GM12878 (cell line): ENCODE results near the gene SUGCT. TPM values are rescaled to one million over a fixed set of nuclear protein-coding genes. Genes with fewer than 3 reads are reported as not detected.

Experiments used
- ATAC-seq: fragments of 200-7000 bp; cut with Tn5 transposase; 3 replicates; pipeline ENCODE4 v1.9.1; 2020; ENCODE audit warnings: mild to moderate bottlenecking, moderate library complexity
- BruUV-seq: library from RNA; stranded (reverse); fragments of 400-500 nt; replicated peaks from 2 replicates; lab custom pipeline; 2021; lab: Mats Ljungman, UMichigan
- CTCF ChIA-PET: fragments of 300-600 bp; sonication (Branson Sonifier 250); formaldehyde crosslinking; extraction: SDS; loops from one replicate; lab custom pipeline; 2021; ENCODE audit warnings: inconsistent platforms; lab: Yijun Ruan, JAX
- POLR2A ChIA-PET: fragments of 350-600 bp; formaldehyde crosslinking; extraction: SDS; loops from one replicate; lab custom pipeline; 2021; ENCODE audit warnings: inconsistent platforms; lab: Charles Lee
- RAD21 ChIA-PET: fragments of 300-600 bp; sonication (Branson Sonifier 250); formaldehyde crosslinking; loops from one replicate; lab custom pipeline; 2023; ENCODE audit warnings: antibody characterized with exemption; ENCODE audit not compliant: unreplicated experiment; lab: Charles Lee
- SMC1A ChIA-PET: fragments of 300-600 bp; sonication (Branson Sonifier 250); formaldehyde crosslinking; loops from one replicate; lab custom pipeline; 2023; ENCODE audit not compliant: unreplicated experiment, uncharacterized antibody; lab: Charles Lee
- DNase-seq: peaks from one replicate; pipeline ENCODE4 v3.0.0-alpha.2; 2011; ENCODE audit warnings: low read depth, low spot score
- FAIRE-seq: peaks from 3 replicates; lab custom pipeline; 2011; peaks lifted over from hg19 to GRCh38; lab: Jason Lieb, UNC
- H2AFZ ChIP-seq: 2 replicates; pipeline ENCODE4 v1.6.0; 2011; ENCODE audit warnings: low read depth, low read length, control low read depth; ENCODE audit not compliant: control insufficient read depth
- H3K27ac ChIP-seq: 2 replicates; pipeline ENCODE4 v1.5.1; 2011; ENCODE audit warnings: control low read depth; ENCODE audit not compliant: control insufficient read depth, insufficient read depth
- H3K27me3 ChIP-seq, 2 experiments: replicated peaks in 1 of 2; 2 replicates each; pipeline versions ENCODE4 v1.6.0 to v1.6.1; 2011; ENCODE audit warnings: low read length in 1 of 2; ENCODE audit not compliant: control insufficient read depth in 2 of 2, insufficient read depth in 2 of 2
- H3K36me3 ChIP-seq, 2 experiments: 2 replicates each; pipeline ENCODE4 v1.5.1; 2011; ENCODE audit warnings: low read length in 1 of 2; ENCODE audit not compliant: control insufficient read depth in 2 of 2, insufficient read depth in 2 of 2
- H3K4me1 ChIP-seq: 2 replicates; pipeline ENCODE4 v1.6.1; 2011; ENCODE audit warnings: mild to moderate bottlenecking, low read length, moderate library complexity, mixed read lengths; ENCODE audit not compliant: control insufficient read depth, insufficient read depth
- H3K4me2 ChIP-seq: 2 replicates; pipeline ENCODE4 v1.6.0; 2011; ENCODE audit warnings: control low read depth; ENCODE audit not compliant: control insufficient read depth, insufficient read depth
- H3K4me3 ChIP-seq: fragments of 200-600 bp; sonication (generic); 2 replicates; pipeline ENCODE4 v1.5.1; 2016
- H3K79me2 ChIP-seq: 2 replicates; pipeline ENCODE4 v1.6.0; 2011; ENCODE audit warnings: low read length; ENCODE audit not compliant: control insufficient read depth, insufficient read depth
- H3K9ac ChIP-seq: 2 replicates; pipeline ENCODE4 v1.8.0; 2011; ENCODE audit warnings: low read length, control low read depth, mixed read lengths; ENCODE audit not compliant: control insufficient read depth, insufficient read depth
- H3K9me3 ChIP-seq: replicated peaks from 3 replicates; pipeline ENCODE4 v1.5.1; 2011; ENCODE audit warnings: mild to moderate bottlenecking, low read length; ENCODE audit not compliant: control insufficient read depth, insufficient read depth
- H4K20me1 ChIP-seq: 2 replicates; pipeline ENCODE4 v1.6.0; 2011; ENCODE audit not compliant: control insufficient read depth, insufficient read depth
- BACH1 ChIP-seq: fragments of 450-650 bp; IDR thresholded peaks from 2 replicates; pipeline ENCODE4 v1.6.1; 2017; ENCODE audit warnings: mild to moderate bottlenecking, borderline replicate concordance
- EGR1 ChIP-seq, 2 experiments: IDR thresholded peaks; 1 replicate in 1 of 2; 2 replicates in 1 of 2; pipeline ENCODE4 v1.6.1; 2011 to 2012; ENCODE audit warnings: low read depth in 2 of 2, low read length in 2 of 2, borderline replicate concordance in 1 of 2, mild to moderate bottlenecking in 1 of 2, moderate library complexity in 1 of 2
- ETV6 ChIP-seq, 2 experiments: fragments of 450-650 bp in 1 of 2; IDR thresholded peaks in 1 of 2; conservative IDR thresholded peaks in 1 of 2; 2 replicates each; pipeline ENCODE4 v1.6.1; 2014; ENCODE audit warnings: antibody characterized with exemption in 1 of 2, borderline replicate concordance in 1 of 2, low read depth in 1 of 2, mild to moderate bottlenecking in 1 of 2, moderate library complexity in 1 of 2
- NFIC ChIP-seq: IDR thresholded peaks from 2 replicates; pipeline ENCODE4 v1.6.1; 2012; ENCODE audit warnings: low read depth, mild to moderate bottlenecking, inconsistent platforms, low read length, moderate library complexity
- POLR2AphosphoS5 ChIP-seq: IDR thresholded peaks from 2 replicates; pipeline ENCODE4 v1.6.1; 2011; ENCODE audit warnings: mild to moderate bottlenecking, low read length, inconsistent platforms
- SREBF1 ChIP-seq: IDR thresholded peaks from 2 replicates; pipeline ENCODE4 v1.6.1; 2012; ENCODE audit warnings: mild to moderate bottlenecking, low read length
- ZNF207 ChIP-seq: fragments of 450-650 bp; IDR thresholded peaks from 2 replicates; pipeline ENCODE4 v1.6.1; 2014; ENCODE audit warnings: antibody characterized with exemption, mild to moderate bottlenecking, borderline replicate concordance
- WGBS: methylation state at CpG from one replicate; pipeline ENCODE4 v1.1.6; 2016; ENCODE audit warnings: low lambda C conversion rate; ENCODE audit not compliant: insufficient replicate concordance, insufficient coverage; ENCODE audit errors: missing lambda C conversion rate; 5-methylcytosine and 5-hydroxymethylcytosine counted together
- in situ Hi-C: fragments of 300-500 bp; cut with MboI; formaldehyde crosslinking; loops from 9 replicates; pipeline ENCODE4 v1.14.3; 2018; ENCODE audit warnings: mixed read lengths
- intact Hi-C: fragments of 100-400 bp; cut with micrococcal nuclease; formaldehyde crosslinking; loops from one replicate; pipeline ENCODE4 v1.14.2; 2022; ENCODE audit not compliant: unreplicated experiment
- polyA plus RNA-seq, 11 experiments: library from polyadenylated mRNA; depleted of rRNA in 4 of 11; unstranded in 6 of 11; stranded (reverse) in 5 of 11; fragments of >200 nt; fragmentation: Nextera tagmentation in 4 of 11; fragmentation: Illumina TruSeq in 1 of 11; extraction: Ambion mirVana in 4 of 11; extraction: Trizol in 1 of 11; gene quantifications; 1 replicate in 1 of 11; 2 replicates in 10 of 11; pipeline versions ENCODE4 v1.2.1 to v1.2.3, GENCODE V29; 2011 to 2016; ENCODE audit warnings: inconsistent platforms in 2 of 11, missing spikeins in 2 of 11, low read depth in 1 of 11
- total RNA-seq, 4 experiments: library from RNA; depleted of rRNA in 3 of 4; stranded (reverse); fragments of >200 nt in 3 of 4; fragmentation: Illumina TruSeq in 1 of 4; extraction: Trizol in 1 of 4; gene quantifications; 2 replicates each; pipeline versions ENCODE4 v1.2.1 to v1.2.3, GENCODE V29; 2013 to 2021
- TF ChIP-seq, protein P1 (sequence below): IDR thresholded peaks from 2 replicates; pipeline ENCODE4 v1.6.1; 2012; ENCODE audit warnings: improper control_type of control experiment, low read depth, low read length; ENCODE audit not compliant: insufficient replicate concordance
- TF ChIP-seq, protein P2 (sequence below): IDR thresholded peaks from 2 replicates; pipeline ENCODE4 v1.6.1; 2011; ENCODE audit warnings: low read depth, low read length, improper control_type of control experiment, borderline replicate concordance
- TF ChIP-seq, protein P3 (sequence below): IDR thresholded peaks from 2 replicates; pipeline ENCODE4 v1.6.1; 2012; ENCODE audit warnings: low read depth, low read length, improper control_type of control experiment
- TF ChIP-seq, protein P4 (sequence below): fragments of 450-650 bp; IDR thresholded peaks from 2 replicates; pipeline ENCODE4 v1.6.1; 2018; ENCODE audit warnings: mild to moderate bottlenecking, low read depth, moderate library complexity; ENCODE audit not compliant: partially characterized antibody

The SUGCT gene
- total and polyA plus RNA-seq, 10 of the 15 experiments (the other 5 are each of a cell fraction or from before 2014, with no cell fraction given), result 0.08 to 1.2 (median 0.67) TPM; not detected in 1

DNA sequence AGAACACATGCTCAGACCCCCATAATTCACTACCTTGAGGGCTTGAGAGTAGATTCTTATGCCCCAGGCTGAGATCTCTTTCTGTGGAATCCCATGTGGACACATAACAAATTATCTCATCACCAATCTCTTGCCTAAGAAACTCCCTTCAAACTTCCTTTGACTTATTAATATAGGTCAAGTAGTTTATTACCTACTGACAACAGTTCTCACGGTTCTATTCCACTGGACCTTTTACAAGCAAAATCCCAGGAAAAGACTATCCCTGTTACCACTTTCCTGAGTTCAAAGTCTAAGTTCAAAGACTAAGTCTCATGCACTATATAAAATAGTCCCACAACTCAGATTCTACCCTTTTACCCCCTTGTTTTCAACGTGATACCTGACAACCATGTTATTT is 754.7 kb downstream of the SUGCT start (continued):
- TF ChIP-seq, protein P1, sequence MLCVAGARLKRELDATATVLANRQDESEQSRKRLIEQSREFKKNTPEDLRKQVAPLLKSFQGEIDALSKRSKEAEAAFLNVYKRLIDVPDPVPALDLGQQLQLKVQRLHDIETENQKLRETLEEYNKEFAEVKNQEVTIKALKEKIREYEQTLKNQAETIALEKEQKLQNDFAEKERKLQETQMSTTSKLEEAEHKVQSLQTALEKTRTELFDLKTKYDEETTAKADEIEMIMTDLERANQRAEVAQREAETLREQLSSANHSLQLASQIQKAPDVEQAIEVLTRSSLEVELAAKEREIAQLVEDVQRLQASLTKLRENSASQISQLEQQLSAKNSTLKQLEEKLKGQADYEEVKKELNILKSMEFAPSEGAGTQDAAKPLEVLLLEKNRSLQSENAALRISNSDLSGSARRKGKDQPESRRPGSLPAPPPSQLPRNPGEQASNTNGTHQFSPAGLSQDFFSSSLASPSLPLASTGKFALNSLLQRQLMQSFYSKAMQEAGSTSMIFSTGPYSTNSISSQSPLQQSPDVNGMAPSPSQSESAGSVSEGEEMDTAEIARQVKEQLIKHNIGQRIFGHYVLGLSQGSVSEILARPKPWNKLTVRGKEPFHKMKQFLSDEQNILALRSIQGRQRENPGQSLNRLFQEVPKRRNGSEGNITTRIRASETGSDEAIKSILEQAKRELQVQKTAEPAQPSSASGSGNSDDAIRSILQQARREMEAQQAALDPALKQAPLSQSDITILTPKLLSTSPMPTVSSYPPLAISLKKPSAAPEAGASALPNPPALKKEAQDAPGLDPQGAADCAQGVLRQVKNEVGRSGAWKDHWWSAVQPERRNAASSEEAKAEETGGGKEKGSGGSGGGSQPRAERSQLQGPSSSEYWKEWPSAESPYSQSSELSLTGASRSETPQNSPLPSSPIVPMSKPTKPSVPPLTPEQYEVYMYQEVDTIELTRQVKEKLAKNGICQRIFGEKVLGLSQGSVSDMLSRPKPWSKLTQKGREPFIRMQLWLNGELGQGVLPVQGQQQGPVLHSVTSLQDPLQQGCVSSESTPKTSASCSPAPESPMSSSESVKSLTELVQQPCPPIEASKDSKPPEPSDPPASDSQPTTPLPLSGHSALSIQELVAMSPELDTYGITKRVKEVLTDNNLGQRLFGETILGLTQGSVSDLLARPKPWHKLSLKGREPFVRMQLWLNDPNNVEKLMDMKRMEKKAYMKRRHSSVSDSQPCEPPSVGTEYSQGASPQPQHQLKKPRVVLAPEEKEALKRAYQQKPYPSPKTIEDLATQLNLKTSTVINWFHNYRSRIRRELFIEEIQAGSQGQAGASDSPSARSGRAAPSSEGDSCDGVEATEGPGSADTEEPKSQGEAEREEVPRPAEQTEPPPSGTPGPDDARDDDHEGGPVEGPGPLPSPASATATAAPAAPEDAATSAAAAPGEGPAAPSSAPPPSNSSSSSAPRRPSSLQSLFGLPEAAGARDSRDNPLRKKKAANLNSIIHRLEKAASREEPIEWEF, result no peak
- no peak for TF ChIP-seq EGR1 (IDR thresholded peaks at IDR 0.05; ENCODE audit: borderline replicate concordance in 1 of 2, low read depth in 2 of 2, low read length in 2 of 2)
- TF ChIP-seq SREBF1, result no peak
- no peak for TF ChIP-seq POLR2AphosphoS5
- TF ChIP-seq, all 136 proteins: peak for 0

DNA sequence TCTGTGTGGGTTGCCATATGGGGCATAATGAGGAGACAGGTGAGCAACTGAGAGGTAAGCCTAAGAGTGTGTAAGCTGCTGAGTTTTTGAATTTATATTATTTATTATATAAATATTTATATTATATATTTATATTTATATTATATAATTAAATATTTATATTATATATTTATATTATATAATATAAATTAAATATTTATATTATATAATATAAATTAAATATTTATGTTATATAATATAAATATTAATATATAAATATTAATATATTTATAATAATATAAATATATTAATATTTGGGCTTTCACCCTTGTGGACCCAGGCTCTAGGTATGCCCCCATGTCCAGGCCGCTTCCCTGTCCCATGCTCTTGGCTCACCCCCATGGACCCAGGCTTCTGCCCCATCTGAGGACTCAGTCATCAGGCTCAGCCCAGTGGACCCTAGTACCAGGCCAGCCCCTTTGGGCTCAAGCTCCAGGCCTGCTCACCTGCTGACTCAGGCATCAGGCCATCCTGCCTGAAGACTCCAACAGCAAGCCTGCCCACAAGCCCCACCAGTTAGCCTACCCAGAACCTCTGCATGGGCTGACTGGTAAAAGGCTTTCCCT is 755.4 kb downstream of the SUGCT start:
- FAIRE-seq (no peak), ATAC-seq (no peak), DNase-seq (no peak)
- H3K4me2 ChIP-seq, result no peak overlapping the region
- intact Hi-C loops (no loop called here), in situ Hi-C loops (no loop called here)
- SMC1A ChIA-PET, result no interaction called here
- no peaks in the 10 kb centered on the region for H3K9me3 ChIP-seq
- POLR2A ChIA-PET, result no interaction called here
- WGBS, result 33% methylated on average over 1 of the region's 1 CpG
- no peaks in the 10 kb centered on the region for H3K36me3 ChIP-seq
- no peak overlapping the region for H3K4me3 ChIP-seq
- TF ChIP-seq, protein P2, sequence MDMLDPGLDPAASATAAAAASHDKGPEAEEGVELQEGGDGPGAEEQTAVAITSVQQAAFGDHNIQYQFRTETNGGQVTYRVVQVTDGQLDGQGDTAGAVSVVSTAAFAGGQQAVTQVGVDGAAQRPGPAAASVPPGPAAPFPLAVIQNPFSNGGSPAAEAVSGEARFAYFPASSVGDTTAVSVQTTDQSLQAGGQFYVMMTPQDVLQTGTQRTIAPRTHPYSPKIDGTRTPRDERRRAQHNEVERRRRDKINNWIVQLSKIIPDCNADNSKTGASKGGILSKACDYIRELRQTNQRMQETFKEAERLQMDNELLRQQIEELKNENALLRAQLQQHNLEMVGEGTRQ, result no peak
- TF ChIP-seq ZNF207 (no peak), EGR1 (IDR thresholded peaks at IDR 0.05; ENCODE audit: borderline replicate concordance in 1 of 2, low read depth in 2 of 2, low read length in 2 of 2) (no peak), ETV6 (conservative IDR thresholded peaks at IDR 0.05 in 1 of 2, IDR thresholded peaks at IDR 0.05 in 1 of 2; ENCODE audit: borderline replicate concordance in 1 of 2, low read depth in 1 of 2) (no peak), NFIC (no peak), BACH1 (no peak)
- TF ChIP-seq, protein P3, sequence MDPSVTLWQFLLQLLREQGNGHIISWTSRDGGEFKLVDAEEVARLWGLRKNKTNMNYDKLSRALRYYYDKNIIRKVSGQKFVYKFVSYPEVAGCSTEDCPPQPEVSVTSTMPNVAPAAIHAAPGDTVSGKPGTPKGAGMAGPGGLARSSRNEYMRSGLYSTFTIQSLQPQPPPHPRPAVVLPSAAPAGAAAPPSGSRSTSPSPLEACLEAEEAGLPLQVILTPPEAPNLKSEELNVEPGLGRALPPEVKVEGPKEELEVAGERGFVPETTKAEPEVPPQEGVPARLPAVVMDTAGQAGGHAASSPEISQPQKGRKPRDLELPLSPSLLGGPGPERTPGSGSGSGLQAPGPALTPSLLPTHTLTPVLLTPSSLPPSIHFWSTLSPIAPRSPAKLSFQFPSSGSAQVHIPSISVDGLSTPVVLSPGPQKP, result no peak
- TF ChIP-seq, protein P4, sequence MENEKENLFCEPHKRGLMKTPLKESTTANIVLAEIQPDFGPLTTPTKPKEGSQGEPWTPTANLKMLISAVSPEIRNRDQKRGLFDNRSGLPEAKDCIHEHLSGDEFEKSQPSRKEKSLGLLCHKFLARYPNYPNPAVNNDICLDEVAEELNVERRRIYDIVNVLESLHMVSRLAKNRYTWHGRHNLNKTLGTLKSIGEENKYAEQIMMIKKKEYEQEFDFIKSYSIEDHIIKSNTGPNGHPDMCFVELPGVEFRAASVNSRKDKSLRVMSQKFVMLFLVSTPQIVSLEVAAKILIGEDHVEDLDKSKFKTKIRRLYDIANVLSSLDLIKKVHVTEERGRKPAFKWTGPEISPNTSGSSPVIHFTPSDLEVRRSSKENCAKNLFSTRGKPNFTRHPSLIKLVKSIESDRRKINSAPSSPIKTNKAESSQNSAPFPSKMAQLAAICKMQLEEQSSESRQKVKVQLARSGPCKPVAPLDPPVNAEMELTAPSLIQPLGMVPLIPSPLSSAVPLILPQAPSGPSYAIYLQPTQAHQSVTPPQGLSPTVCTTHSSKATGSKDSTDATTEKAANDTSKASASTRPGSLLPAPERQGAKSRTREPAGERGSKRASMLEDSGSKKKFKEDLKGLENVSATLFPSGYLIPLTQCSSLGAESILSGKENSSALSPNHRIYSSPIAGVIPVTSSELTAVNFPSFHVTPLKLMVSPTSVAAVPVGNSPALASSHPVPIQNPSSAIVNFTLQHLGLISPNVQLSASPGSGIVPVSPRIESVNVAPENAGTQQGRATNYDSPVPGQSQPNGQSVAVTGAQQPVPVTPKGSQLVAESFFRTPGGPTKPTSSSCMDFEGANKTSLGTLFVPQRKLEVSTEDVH, result no peak
- BruUV-seq, result no TSS peak
- RAD21 ChIA-PET, result no interaction called here
- no peak overlapping the region for H2AFZ ChIP-seq
- H3K27me3 ChIP-seq, result no peaks in the 10 kb centered on the region
- CTCF ChIA-PET, result interaction anchor here (0.5 kb wide), 1 partner anchor 13 kb away, joined by 3 read pairs; no protein-coding TSS in a partner anchor
- H4K20me1 ChIP-seq, result no peaks in the 10 kb centered on the region
- H3K79me2 ChIP-seq, result no peaks in the 10 kb centered on the region
- H3K4me1 ChIP-seq, result no peaks in the 10 kb centered on the region
- H3K27ac ChIP-seq, result no peak overlapping the region
- H3K9ac ChIP-seq, result no peak overlapping the region
